ENCODE measurements around the gene NBEAL2.
A peak's percentile ranks its signal among the peaks of the same experiment; 100 is the strongest.

Gene NBEAL2

DNA sequence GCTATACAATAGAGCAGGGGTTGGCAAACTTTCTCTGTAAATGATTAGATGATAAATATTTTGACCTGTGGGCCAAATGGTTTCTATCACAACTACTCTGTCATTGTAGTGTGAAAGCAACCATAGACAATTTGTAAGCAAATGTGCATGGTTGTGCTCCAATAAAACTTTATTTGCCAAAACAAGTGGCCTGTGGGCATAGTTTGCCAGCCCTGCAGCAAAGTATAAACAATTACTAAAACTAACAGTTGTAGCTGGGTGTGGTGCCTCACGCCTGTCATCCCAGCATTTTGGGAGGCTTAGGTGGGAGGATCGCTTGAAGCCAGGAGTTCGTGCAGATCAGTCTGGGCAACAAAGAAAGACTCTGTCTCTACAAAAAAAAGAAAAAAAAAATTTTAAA lies 61.6 kb downstream of the NBEAL2 start:
- Mint-ChIP-seq H3K27ac (no peak overlapping the region), H3K9me3 (peaks cover 7% of the 10 kb centered on the region)

DNA sequence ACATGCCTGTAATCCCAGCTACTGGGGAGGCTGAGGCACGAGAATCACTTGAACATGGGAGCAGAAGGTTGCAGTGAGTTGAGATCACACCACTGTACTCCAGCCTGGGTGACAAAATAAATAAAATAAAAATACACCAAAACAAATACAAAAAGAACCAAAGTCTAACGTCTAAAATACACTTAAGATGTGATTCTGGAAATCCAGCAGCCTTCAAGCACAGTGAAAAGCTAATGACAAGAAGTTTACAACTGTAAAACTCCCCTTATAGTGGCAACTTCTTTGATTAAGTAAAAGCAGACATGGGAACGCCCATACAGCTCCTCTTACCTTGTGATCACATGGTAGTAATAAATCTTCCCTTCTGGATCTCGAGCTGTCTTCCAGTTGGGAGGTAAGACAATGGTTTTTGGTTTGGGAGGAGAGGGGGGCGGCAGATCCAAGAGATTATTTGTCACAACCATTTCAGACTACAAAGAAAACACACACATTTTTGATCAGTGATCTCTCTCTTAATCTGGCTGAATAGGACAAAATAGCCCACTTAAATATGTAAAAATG lies 62.8 kb downstream of the NBEAL2 start:
- DNase-seq (ENCODE audit: low spot score) = no peak
- H3K27ac Mint-ChIP-seq = no peak overlapping the region
- H3K4me1 Mint-ChIP-seq (ENCODE audit: low read depth) = peaks cover 21% of the 10 kb centered on the region
- H3K27me3 Mint-ChIP-seq (ENCODE audit: low read depth) = no peaks in the 10 kb centered on the region
- peaks cover 7% of the 10 kb centered on the region for H3K9me3 Mint-ChIP-seq
- no peak overlapping the region for H3K4me3 Mint-ChIP-seq
- H3K36me3 Mint-ChIP-seq (ENCODE audit: low read depth) = peaks cover 45% of the 10 kb centered on the region

More for the DNA sequence above, 61.6 kb downstream of the NBEAL2 start:
- Mint-ChIP-seq H3K4me3 (no peak overlapping the region), H3K27me3 (ENCODE audit: low read depth) (no peaks in the 10 kb centered on the region), H3K36me3 (ENCODE audit: low read depth) (peaks cover 51% of the 10 kb centered on the region), H3K4me1 (ENCODE audit: low read depth) (peaks cover 21% of the 10 kb centered on the region)
- no peak for DNase-seq (ENCODE audit: low spot score)

DNA sequence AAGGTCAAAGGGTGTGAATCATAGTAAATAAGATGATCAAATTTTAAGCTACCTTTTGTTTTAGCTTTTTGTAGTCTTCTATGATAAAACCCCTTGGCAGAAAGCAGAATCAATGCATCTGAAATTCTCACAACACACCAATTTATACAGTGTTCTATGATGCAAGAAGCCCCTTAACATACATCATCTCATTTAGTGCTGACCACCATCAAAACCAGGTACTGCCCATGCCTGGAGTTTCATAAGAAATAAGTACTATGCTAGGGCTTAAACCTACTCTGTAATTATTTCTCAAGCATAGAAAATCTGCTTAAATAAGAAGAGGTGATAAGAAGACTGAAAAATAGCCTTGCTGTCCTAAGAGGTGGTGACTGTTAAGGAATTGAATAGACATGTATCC lies 67.6 kb downstream of the NBEAL2 start:
- H3K4me3 Mint-ChIP-seq = no peak overlapping the region
- no peak overlapping the region for H3K27ac Mint-ChIP-seq
- no peaks in the 10 kb centered on the region for H3K9me3 Mint-ChIP-seq
- peaks cover 23% of the 10 kb centered on the region for H3K36me3 Mint-ChIP-seq (ENCODE audit: low read depth)
- no peak for DNase-seq (ENCODE audit: low spot score)
- H3K4me1 Mint-ChIP-seq (ENCODE audit: low read depth) = peaks cover 6% of the 10 kb centered on the region
- no peaks in the 10 kb centered on the region for H3K27me3 Mint-ChIP-seq (ENCODE audit: low read depth)

DNA sequence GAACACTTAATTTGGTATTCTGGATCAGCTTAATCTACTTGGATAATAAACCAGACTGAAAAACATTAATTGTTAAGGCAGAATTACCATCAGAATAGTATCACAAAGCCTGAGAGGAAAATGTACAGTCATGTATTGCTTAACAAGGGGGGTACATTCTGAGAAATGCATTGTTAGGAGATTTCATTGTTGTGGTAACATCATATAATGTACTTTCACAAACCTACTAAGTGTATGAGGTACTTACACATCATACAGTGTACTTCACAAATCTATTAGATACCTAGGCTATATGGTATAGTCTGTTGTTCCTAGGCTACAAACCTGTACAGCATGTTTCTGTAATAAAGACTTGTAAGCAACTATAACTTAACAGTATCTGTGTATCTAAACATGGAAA lies 68.2 kb downstream of the NBEAL2 start:
- DNase-seq (ENCODE audit: low spot score) = no peak
- Mint-ChIP-seq H3K27ac (no peak overlapping the region), H3K4me1 (ENCODE audit: low read depth) (peaks cover 6% of the 10 kb centered on the region), H3K36me3 (ENCODE audit: low read depth) (peaks cover 18% of the 10 kb centered on the region), H3K4me3 (no peak overlapping the region), H3K27me3 (ENCODE audit: low read depth) (no peaks in the 10 kb centered on the region), H3K9me3 (no peaks in the 10 kb centered on the region)

DNA sequence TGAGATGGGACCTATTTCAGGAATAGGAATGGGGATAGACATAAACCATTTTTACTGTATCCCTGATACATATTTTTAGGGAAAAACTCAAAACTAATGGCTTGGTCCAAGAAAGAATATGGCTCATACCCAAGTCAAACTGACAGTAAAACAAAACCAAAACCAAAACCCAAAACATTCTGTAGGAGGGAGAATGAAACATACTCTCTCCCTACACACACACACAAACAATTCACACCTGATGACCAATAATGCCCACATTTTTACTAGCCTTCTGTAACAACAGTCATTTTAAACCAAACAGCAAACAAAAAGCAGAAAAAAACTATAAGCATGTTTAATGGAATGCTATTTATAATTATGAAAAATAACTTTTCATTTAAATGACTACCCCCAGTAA lies 74.9 kb downstream of the NBEAL2 start:
- H3K27ac Mint-ChIP-seq = no peak overlapping the region
- peaks cover 36% of the 10 kb centered on the region for H3K36me3 Mint-ChIP-seq (ENCODE audit: low read depth)
- H3K4me1 Mint-ChIP-seq (ENCODE audit: low read depth) = peaks cover 37% of the 10 kb centered on the region
- no peaks in the 10 kb centered on the region for H3K9me3 Mint-ChIP-seq
- peak overlapping the region; percentile 2 for H3K4me3 Mint-ChIP-seq
- no peak for DNase-seq (ENCODE audit: low spot score)
- no peaks in the 10 kb centered on the region for H3K27me3 Mint-ChIP-seq (ENCODE audit: low read depth)

DNA sequence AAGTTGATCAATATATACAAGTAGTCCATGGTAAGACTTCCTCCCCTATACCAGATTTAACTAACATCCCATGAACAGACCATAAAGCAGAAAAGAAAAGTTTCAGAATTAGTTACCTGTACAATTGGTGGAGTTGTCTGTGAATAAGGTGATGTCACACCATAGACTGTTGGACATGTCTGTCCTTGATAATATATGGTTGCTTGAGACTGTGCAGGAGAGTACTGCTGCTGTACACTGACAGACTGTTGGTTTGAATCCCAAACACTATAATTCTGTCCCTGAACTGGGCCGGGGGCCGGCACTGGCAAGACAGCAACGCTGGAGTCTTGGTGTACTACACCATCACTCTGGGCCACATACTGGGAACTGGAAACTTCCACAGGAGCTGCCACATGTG lies 77.2 kb downstream of the NBEAL2 start:
- DNase-seq (ENCODE audit: low spot score) = no peak
- Mint-ChIP-seq H3K27ac (peak overlapping the region; percentile 71), H3K9me3 (no peaks in the 10 kb centered on the region), H3K4me3 (no peak overlapping the region), H3K4me1 (ENCODE audit: low read depth) (peaks cover 36% of the 10 kb centered on the region), H3K36me3 (ENCODE audit: low read depth) (peaks cover 44% of the 10 kb centered on the region), H3K27me3 (ENCODE audit: low read depth) (no peaks in the 10 kb centered on the region)

DNA sequence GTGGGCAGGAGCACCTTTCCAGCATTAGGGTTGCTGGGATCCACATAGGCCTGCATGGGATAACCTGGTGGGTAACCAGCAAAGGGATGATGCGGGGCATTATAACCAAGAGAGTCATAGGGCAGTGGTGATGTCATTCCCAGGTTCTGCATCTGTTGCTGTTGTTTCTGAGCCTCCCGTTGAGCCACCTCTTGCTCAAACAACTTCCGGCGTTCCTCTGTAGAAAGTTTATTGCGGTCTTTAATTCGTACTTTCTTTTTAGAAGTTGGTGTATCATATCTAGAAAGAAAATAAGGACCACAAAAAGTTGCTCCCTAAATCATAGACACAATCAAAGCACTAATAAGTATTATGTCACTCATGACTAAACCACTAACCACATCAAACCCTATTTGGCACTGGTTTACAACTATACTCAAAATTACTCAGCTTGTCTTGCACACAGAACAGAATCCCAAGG lies 77.8 kb downstream of the NBEAL2 start:
- peaks cover 49% of the 10 kb centered on the region for H3K36me3 Mint-ChIP-seq (ENCODE audit: low read depth)
- H3K4me1 Mint-ChIP-seq (ENCODE audit: low read depth) = peaks cover 36% of the 10 kb centered on the region
- no peaks in the 10 kb centered on the region for H3K27me3 Mint-ChIP-seq (ENCODE audit: low read depth)
- H3K27ac Mint-ChIP-seq = peak overlapping the region; percentile 71
- H3K4me3 Mint-ChIP-seq = peak overlapping the region; percentile 46
- peak; percentile 58 for DNase-seq (ENCODE audit: low spot score)
- H3K9me3 Mint-ChIP-seq = no peaks in the 10 kb centered on the region
